NCI-H2227 treated with DMSO at 0.1 percent for 48 hours (cell line): ENCODE results near the gene ZNF287.
"Not testable (repeated sequence)": the region's sequence is repeated elsewhere in the genome, so short reads cannot be mapped to it uniquely, and the experiment has no call there.

Experiments
- DNase-seq: peaks from one replicate; lab custom pipeline; 2025; lab: John Stamatoyannopoulos, UW

ZNF287 gene

GRCh38 chr17:16568541-16569357 is at the start of gene ZNF287:
TSS of gene ZNF287 (minus strand) at chr17:16569204. CDS start at chr17:16567731, 1,473 bp downstream.
- peak; percentile 90 for DNase-seq

DNA sequence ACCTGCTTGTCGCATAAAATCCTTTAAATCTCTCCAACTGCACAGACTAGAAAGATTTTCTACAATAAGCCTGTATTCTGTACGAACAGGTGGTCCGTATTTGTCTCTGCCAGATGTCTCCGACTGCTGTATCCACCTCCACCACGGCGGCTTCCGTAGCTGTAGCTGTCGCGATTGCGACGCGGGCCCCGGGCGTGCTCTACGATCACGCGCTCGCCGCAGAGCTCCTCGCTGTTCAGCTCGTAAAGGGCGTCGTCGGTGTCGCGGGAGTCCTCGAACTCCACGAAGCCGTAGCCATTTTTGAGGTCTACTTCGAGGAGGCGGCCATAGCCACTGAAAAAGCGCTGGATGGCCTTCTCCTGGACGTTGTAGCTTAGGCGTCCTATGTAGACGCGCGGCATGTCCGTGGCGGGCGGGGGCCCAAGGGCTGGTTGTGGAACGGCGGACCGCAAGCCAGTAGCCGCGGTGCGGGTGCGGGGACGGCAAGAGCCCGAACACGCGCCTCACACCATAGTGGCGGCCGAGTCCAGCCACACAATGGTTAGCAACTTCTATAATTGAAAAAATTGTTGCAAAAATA is 48.6 kb upstream of the ZNF287 start:
- DNase-seq = no peak

DNA sequence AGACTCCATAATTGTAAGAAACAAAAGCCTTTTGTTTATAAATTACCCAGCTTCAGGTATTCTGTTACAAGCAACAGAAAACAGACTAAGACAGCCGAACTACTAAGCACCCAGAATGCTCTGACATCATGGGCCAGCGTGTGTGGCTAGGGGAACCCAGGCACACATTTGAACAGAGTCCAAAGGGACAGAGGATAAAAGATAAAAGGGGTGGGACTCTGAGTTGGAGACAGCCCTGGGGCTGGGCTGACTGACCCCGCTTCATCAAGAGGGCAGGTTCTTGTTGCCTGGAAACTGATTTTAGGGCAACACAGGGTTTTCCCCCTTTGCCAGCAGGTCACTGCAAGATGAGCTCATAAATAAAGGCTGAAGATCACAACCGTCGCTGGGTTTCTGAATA is 30.5 kb upstream of the ZNF287 start:
- DNase-seq = no peak

DNA sequence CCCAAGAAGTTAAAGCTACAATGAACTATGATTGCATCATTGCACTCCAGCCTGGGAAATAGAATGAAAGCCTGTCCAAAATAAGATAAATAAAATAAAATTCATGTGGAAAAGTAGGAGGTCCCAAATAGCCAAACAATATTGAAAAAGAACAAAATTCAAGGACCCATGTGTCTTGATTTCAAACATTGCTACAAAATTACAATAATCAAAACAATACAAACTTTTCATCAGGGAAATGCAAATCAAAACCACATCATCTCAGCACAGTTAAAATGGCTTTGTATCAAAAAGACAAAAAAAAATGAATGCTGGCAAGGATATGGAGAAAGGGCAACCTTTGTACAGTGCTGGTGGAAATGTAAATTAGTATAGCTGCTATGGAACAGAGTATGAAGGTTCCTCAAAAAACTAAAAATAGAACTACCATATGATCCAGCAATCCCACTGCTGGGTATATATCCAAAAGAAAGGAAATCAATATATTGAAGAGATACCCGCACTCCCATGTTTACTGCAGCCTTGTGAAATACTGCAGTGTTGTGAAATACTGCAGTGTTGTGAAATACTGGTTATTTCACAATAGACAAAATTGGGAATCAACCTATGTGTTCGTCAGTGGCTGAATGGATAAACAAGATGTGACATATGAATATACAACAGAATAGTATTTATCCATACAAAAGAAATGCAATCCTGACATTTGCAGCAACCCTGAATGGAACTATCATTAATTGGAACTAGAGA is 24.5 kb upstream of the ZNF287 start:
- no peak for DNase-seq

DNA sequence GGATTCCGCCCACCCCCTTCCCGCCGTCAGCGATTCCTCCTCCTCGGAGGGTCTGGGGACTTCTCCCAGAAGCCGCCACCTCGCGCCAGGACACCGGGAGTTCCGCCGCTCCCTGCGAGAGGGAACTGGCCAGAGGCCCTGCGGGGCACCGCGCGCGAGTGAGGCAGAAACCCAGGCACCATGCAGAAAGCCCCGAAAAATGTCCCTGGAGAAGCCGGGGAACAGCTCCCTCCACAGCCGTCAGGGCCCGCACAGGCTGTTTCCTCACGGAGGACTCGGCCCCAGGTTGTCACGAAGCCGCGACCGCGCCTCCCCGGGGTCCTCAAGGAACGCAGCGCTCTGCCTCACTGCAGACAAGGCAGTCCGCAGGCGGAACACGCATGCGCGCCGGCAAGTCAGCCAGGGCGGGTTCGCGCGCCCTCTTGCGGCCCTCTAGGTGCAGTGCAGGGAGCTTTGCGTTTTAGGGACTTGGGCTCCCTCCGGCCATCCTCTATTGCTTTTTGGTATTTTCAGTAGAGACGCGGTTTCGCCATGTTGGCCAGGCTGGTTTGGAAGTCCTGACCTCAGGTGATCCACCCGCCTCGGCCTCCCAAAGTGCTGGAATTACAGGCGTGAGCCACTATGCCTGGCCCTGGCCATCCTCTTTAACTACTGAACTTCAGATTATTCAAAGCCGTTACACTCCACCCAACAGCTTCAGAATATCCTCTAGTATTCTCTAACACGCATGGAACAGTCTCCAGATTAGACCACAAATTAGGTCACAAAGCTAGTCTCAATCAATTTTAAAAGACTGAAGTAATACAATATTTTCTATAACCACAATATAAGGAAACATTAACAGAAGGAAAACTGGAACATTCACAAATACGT is 20.3 kb upstream of the ZNF287 start:
- peak; percentile 90 for DNase-seq

- DNase-seq = no peak
Measured at GRCh38 chr17:16585796-16586195, 16.8 kb upstream of the ZNF287 start.

DNA sequence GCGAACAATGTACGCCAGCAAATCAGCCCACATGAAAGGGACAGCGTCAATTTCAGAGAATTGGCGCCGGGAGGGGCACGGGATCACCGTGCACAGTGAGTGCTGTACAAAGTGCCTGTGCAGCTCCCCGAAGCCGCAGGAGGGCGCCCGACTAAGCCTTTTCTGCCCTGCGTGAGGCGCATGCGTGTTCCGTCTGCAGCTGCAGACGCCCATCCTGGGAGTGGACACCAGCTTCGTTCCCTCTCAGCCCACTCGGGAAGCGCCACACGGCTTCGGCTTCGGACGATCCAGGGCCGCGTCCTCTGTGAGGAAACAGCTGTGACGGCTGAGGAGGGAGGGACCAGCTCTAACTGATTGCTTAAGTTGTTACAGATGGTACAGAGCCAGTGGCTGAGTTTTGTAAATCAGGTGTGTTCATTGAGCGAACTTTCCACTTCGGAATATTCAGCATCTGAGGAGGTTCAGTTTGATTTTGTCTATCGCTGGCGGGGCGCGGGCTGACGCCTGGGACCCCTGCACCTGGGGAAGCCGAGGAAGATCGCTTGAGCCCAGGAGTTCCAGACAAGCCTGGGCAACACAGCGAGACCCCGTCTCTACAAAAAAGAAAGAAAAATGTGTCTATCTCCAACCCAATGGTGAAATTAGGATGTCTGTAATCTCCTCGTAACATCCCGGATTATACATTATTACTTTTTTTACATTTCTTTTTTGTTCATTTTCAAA is 15.4 kb upstream of the ZNF287 start:
- DNase-seq = peak; percentile 77

DNA sequence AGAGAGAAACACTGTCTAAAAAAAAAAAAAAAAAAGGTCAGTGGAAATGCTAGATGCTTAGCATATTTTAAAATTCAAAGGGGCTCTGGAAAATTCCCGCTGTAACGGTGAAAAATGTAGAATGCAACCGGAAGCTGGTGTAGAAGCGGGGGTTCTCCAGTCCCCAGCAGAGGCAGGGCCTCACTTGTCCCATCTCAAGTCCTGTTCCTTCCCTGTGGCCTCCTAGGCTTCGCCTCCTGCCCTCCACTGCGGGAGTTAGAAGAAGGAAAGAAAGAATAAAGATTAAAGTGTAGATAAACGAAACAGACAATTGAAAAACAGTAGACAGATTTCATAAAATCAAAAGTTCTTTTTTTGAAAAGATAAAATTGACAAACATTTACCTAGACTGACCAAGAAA is 14.8 kb upstream of the ZNF287 start:
- DNase-seq = no peak

DNA sequence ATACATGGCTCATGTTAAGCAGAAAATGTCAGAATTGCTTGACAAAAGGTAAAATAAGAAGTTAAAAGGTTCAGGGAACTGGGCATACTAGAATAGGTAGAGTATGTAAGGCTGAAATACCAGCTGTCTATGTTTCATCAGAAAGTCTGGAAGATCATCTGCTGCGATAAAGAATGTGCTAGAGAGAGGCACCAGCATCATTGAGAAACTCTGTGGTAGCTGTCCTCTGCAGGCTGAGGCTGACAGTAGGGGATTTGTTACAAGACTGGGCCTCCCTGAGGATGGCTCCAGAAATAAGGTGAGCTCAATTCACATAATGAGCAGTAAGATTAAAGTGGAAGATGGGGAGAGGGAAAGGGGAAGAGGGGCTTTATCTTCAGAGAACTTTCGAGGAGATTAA is 4.5 kb upstream of the ZNF287 start:
- DNase-seq = no peak

DNA sequence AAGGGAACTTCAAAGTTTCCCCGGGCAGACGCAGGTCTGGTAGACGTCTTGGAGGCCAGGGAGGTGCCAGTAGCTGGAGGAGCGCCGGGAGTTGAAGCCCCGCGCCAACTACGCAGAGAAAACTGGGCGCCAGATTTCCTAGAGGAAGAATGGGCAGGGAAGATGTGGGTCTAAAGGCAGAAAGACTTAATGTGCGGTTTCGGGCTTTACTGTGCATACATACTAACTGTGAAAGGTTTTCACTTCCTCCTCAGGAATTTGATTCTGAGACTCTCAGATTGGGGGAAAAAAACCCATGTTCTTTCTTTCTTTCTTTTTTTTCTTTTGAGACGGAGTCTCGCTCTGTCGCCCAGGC is 331 bp upstream of the ZNF287 start:
- DNase-seq = no peak

- no peak for DNase-seq
Measured at GRCh38 chr17:16552637-16553045, 16.4 kb downstream of the ZNF287 start.

- DNase-seq = no peak
Measured at GRCh38 chr17:16551878-16552636, 16.9 kb downstream of the ZNF287 start.

GRCh38 chr17:16537130-16537458 is 31.9 kb downstream of the ZNF287 start:
- DNase-seq = no peak

DNA sequence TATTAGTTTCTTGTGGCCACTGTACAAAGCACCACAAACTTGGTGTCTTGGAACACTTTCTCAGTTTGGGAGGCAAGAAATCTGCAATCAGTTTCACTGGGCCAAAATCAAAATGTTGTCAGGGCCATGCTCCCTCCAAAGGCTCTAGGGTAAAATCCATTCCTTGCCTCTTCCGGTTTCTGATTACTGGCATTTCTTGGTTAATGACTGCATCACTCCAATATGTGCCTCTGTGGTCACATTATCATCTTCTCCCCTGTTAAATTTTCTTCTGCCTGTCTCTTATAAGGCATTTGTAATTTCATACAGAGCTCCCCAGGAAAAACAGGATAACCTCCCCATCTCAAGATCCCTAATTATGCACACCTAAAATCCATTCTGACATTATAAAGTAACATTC is 34.8 kb downstream of the ZNF287 start:
- no peak for DNase-seq

- no peak for DNase-seq
Measured at GRCh38 chr17:16529906-16530305, 39.1 kb downstream of the ZNF287 start.

DNA sequence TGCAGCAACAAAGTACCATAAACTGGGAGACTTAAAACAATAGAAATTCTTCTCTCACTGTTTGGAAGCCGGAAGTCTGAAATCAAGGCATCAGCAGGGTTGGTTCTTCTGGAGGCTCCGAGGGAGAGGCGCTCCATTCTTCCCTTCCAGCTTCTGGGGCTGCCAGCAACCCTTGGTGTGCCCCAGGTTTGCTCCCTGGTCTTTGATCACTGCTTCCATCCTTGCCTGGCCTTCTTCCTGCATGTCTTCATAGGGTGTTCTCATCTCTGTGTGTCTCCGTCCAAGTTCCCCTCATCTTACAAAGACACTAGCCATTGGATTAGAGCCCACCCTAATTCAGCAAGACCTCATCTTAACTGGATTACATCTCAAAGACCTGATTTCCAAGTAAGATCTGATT is 41.7 kb downstream of the ZNF287 start:
- no peak for DNase-seq

DNA sequence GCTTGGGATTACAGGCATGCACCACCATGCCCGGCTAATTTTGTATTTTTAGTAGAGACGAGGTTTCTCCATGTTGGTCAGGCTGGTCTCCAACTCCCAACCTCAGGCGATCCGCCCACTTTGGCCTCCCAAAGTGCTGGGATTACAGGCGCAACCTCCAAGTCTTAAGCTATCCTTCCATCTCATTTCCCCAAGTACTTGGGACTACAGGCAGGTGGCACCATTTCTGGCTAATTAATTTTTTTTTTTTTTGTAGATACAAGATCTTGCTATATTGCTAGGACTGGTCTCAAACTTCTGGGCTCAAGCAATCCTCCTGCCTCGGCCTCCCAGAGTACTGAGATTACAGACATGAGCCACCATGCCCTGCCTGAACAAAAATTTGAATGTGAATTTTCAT is 43.4 kb downstream of the ZNF287 start:
- DNase-seq = not testable (repeated sequence)

- DNase-seq = peak; percentile 72
Measured at GRCh38 chr17:16521070-16521727, 47.8 kb downstream of the ZNF287 start.

DNA sequence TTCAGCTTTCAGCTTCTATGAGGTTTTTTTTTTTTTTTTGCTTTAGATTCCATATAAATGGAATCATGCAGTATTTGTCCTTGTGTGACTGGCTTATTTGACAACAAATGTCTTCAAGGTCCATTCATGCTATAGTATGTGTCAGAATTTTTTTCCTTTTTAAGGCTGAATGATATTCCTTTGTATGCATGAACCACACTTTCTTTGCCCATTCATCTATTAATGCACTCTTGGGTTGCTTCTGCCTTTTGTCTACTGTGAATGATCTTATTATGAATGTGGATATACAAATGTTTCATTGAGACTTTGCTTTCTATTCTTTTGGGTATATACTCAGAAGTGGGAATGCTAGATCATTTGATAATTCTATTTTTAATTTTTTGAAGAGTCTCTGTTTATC is 50.0 kb downstream of the ZNF287 start:
- no peak for DNase-seq

DNA sequence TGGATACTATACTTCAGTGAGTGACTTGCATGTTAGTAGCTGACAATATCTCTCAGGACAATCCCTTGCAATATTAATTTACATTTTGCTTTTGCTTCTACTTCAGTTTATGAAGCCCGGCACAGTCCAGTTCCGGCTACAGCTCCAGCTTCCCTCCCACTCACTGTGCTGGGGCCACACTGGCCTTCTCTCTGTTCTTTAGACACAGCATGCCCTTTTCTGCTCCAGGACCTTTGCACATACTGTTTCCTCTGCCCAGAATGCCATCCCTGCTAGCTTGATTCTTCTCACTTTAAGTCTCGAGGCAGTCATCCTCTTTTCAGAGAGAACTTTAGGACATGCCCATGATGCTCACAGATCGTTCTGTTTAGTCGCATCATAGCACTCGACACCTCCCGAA is 51.5 kb downstream of the ZNF287 start:
- no peak for DNase-seq
